Measurements from ENCODE around the gene ABTB2. TPM values are rescaled to one million over a fixed set of nuclear protein-coding genes. Genes with fewer than 3 reads are reported as not detected.

Gene ABTB2
- total and polyA plus RNA-seq, 4 donors: 0.73 to 3.3 (median 2.7) TPM

GRCh38 chr11:34261095-34261494, 96.7 kb downstream of the ABTB2 start:
- no peaks in the 10 kb centered on the region for H3K36me3 ChIP-seq (ENCODE audit: control insufficient read depth in 4 of 4, insufficient read depth in 4 of 4, low read length in 4 of 4)
- H3K4me1 ChIP-seq (ENCODE audit: control insufficient read depth in 5 of 5, insufficient read depth in 5 of 5, low read length in 5 of 5): peaks cover 3 to 47% (median 24%) of the 10 kb centered on the region in 5 donors
- no peaks in the 10 kb centered on the region for H3K27me3 ChIP-seq (ENCODE audit: control insufficient read depth in 3 of 3, insufficient read depth in 3 of 3, low read length in 2 of 3)
- WGBS, 2 donors: 96 to 98% methylated on average over 2 of the region's 2 CpGs
- no peak for DNase-seq
- no peak for ATAC-seq (ENCODE audit: insufficient read depth, low FRiP score)
- TF ChIP-seq CTCF (IDR thresholded peaks at IDR 0.05; ENCODE audit: control extremely low read depth, extremely low read depth): no peak
- no peak overlapping the region for H3K9ac ChIP-seq (ENCODE audit: insufficient read depth in 1 of 2, low read length in 2 of 2)
- H3K9me3 ChIP-seq (ENCODE audit: control insufficient read depth in 4 of 4, insufficient read depth in 3 of 4, low read length in 3 of 4): no peaks in the 10 kb centered on the region
- H3K27ac ChIP-seq (ENCODE audit: low read depth in 1 of 2, low read length in 1 of 2): no peak overlapping the region
- no peak overlapping the region for H3K4me3 ChIP-seq

GRCh38 chr11:34260072-34260575, 97.7 kb downstream of the ABTB2 start:
- Histone ChIP-seq H3K9me3 (ENCODE audit: control insufficient read depth in 4 of 4, insufficient read depth in 3 of 4, low read length in 3 of 4) (no peaks in the 10 kb centered on the region), H3K27me3 (ENCODE audit: control insufficient read depth in 3 of 3, insufficient read depth in 3 of 3, low read length in 2 of 3) (no peaks in the 10 kb centered on the region), H3K4me1 (ENCODE audit: control insufficient read depth in 5 of 5, insufficient read depth in 5 of 5, low read length in 5 of 5) (peaks cover 3 to 45% (median 28%) of the 10 kb centered on the region in 5 donors), H3K27ac (ENCODE audit: low read depth in 1 of 2, low read length in 1 of 2) (no peak overlapping the region), H3K36me3 (ENCODE audit: control insufficient read depth in 4 of 4, insufficient read depth in 4 of 4, low read length in 4 of 4) (no peaks in the 10 kb centered on the region), H3K9ac (ENCODE audit: insufficient read depth in 1 of 2, low read length in 2 of 2) (no peak overlapping the region), H3K4me3 (no peak overlapping the region)
- WGBS, 2 donors: 94% methylated on average over 10 of the region's 10 CpGs
- TF ChIP-seq CTCF (IDR thresholded peaks at IDR 0.05; ENCODE audit: control extremely low read depth, extremely low read depth): no peak
- ATAC-seq (ENCODE audit: insufficient read depth, low FRiP score): no peak
- no peak for DNase-seq

- no peaks in the 10 kb centered on the region for H3K9me3 ChIP-seq (ENCODE audit: control insufficient read depth in 4 of 4, insufficient read depth in 3 of 4, low read length in 3 of 4)
- H3K9ac ChIP-seq (ENCODE audit: insufficient read depth in 1 of 2, low read length in 2 of 2): no peak overlapping the region
- no peak for ATAC-seq (ENCODE audit: insufficient read depth, low FRiP score)
- H3K27me3 ChIP-seq (ENCODE audit: control insufficient read depth in 3 of 3, insufficient read depth in 3 of 3, low read length in 2 of 3): no peaks in the 10 kb centered on the region
- no peak for DNase-seq
- H3K27ac ChIP-seq (ENCODE audit: low read depth in 1 of 2, low read length in 1 of 2): no peak overlapping the region
- no peaks in the 10 kb centered on the region for H3K36me3 ChIP-seq (ENCODE audit: control insufficient read depth in 4 of 4, insufficient read depth in 4 of 4, low read length in 4 of 4)
- peaks cover 3 to 35% (median 18%) of the 10 kb centered on the region in 5 donors for H3K4me1 ChIP-seq (ENCODE audit: control insufficient read depth in 5 of 5, insufficient read depth in 5 of 5, low read length in 5 of 5)
- 69 to 79% methylated on average over 3 of the region's 3 CpGs for WGBS, 2 donors
- TF ChIP-seq CTCF (IDR thresholded peaks at IDR 0.05; ENCODE audit: control extremely low read depth, extremely low read depth): no peak
- no peak overlapping the region for H3K4me3 ChIP-seq
Observed at GRCh38 chr11:34259087-34259486, 98.7 kb downstream of the ABTB2 start.

- DNase-seq: no peak
- H3K9me3 ChIP-seq (ENCODE audit: control insufficient read depth in 4 of 4, insufficient read depth in 3 of 4, low read length in 3 of 4): no peaks in the 10 kb centered on the region
- peaks cover 3 to 17% (median 7%) of the 10 kb centered on the region in 5 donors for H3K4me1 ChIP-seq (ENCODE audit: control insufficient read depth in 5 of 5, insufficient read depth in 5 of 5, low read length in 5 of 5)
- no peak for ATAC-seq (ENCODE audit: insufficient read depth, low FRiP score)
- H3K27me3 ChIP-seq (ENCODE audit: control insufficient read depth in 3 of 3, insufficient read depth in 3 of 3, low read length in 2 of 3): no peaks in the 10 kb centered on the region
- H3K36me3 ChIP-seq (ENCODE audit: control insufficient read depth in 4 of 4, insufficient read depth in 4 of 4, low read length in 4 of 4): no peaks in the 10 kb centered on the region
- no peak for TF ChIP-seq CTCF (IDR thresholded peaks at IDR 0.05; ENCODE audit: control extremely low read depth, extremely low read depth)
- H3K4me3 ChIP-seq: no peak overlapping the region
- WGBS, 2 donors: 72 to 84% methylated on average over 6 of the region's 6 CpGs
- no peak overlapping the region for H3K27ac ChIP-seq (ENCODE audit: low read depth in 1 of 2, low read length in 1 of 2)
- no peak overlapping the region for H3K9ac ChIP-seq (ENCODE audit: insufficient read depth in 1 of 2, low read length in 2 of 2)
Observed at GRCh38 chr11:34256626-34257025, 101.2 kb downstream of the ABTB2 start.
